HG02798 (cell line): ENCODE results near the gene CSHL1.

ENCODE experiments used
- ATAC-seq: cut with Tn5 transposase; IDR thresholded peaks from one replicate; pipeline ENCODE4 v1.9.1; 2021; ENCODE audit warnings: mild to moderate bottlenecking; ENCODE audit not compliant: unreplicated experiment, poor library complexity

The CSHL1 gene

DNA sequence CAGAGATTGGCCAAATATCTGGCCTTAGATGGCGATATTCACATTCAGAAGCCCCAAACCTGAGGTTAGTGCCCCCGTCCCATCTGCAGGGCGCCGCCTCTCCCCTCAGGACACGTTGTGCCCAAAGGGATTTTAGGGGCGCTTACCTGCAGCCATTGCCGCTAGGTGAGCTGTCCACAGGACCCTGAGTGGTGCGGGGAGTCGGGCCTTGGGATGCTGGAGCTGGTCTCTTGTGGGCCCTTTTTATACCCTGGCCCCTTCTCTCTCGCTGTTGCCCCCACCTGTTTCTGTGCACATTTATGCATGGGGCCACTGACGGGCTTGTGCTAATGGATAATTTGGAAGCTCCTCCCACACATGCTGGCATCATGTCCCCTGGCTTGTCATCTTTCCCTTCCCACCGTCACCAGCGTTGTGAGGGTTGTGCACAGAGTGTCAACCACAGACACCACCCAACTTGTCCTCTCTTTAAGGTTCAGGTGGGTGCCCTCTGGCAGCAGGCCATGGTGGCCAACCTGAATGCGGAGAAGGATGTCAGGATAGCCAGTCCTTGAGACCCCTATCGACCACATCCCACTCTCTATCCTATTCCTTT is at the start of gene CSHL1:
Gene CSHL1 (minus strand): TSS at position 218 of the 595 bp plus-strand sequence. CDS start 62 bp downstream, at position 156.
- ATAC-seq = no peak

DNA sequence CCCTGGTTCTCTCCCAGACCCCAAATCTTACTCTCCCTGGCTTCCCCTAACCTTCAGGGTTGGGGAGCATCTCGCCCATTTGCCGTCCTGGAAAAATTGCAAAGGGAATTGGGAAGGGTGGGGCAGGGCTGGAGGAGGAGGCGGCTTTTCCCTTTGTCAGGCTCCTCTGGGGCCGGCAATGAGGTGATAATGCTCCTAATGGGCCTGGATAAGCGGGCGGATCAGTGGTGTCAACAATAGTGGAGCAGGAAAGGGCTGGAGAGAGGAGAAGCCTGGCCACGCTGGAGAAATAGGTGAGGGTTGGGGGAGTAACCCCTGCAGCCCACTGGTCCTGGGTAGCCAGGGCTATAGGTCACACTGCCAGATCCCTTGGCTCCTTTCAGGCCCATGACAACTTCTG is 49.4 kb upstream of the CSHL1 start:
- ATAC-seq = no peak

DNA sequence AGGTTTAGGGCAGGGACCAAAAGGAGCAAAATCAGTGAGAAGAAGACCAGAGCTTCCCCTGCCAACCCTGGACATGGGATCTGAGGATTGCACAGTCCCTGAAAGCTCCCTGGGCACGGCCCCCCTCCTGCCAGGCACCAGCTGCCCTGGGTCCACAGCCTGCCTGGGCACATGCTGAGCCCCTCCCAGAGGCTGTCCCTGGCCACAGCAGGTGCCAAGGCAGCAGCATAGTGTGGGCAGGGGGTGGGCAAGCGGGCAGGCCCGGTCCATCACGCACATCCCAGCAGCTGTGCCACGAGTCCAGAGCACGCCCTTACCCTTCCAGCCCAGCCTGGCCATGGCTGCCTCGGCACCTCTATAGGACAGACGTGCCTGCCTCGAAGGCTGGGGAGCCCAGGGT is 48.9 kb upstream of the CSHL1 start:
- no peak for ATAC-seq

DNA sequence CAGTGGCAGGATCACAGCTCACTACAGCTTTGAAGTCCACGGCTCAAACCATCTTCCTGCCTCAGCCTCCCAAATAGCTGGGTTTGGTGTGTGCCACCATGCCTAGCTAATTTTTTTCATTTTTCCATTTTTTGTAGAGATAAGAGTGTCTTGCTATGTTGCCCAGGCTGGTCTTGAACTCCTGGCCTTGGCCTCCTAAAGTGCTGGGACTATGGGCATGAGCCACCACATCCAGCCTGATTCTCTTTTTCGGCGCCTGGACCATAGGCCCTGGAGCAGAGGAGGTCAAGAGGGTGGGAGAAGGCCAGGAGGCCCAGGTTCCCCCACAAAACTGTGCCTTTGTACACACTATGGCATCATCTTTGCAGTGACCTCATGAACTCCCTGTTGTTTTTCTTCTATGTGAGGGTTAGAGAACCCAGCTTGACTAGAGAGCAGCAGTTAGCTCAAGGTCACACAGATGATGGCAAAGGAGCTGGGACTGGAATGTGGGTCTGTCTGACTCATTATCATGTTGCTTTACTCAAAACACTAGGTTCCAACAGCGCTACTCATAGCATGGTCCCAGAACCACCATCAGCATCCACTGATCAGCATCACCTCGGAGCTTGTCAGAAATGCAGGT is 45.4 kb upstream of the CSHL1 start:
- no peak for ATAC-seq

DNA sequence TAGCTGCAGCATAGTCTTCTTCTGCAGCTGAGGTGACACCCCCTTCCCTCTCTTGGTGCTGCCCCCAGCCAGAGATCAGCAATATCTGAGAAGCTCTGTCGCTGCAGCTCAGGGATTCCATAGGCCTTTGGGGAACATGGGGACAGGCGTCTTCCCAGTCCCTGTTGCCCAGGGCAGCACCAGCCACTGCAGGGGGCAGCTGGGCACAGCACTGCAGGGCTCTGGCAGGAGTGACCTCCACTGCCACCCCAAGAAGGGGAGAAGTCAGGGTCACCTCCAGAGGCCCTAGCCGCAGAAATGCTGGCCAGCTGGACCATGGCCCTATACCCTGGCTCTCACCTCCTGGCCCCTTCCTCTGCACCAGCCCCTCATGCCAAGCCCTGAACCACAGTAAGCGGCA is 44.7 kb upstream of the CSHL1 start:
- no peak for ATAC-seq

DNA sequence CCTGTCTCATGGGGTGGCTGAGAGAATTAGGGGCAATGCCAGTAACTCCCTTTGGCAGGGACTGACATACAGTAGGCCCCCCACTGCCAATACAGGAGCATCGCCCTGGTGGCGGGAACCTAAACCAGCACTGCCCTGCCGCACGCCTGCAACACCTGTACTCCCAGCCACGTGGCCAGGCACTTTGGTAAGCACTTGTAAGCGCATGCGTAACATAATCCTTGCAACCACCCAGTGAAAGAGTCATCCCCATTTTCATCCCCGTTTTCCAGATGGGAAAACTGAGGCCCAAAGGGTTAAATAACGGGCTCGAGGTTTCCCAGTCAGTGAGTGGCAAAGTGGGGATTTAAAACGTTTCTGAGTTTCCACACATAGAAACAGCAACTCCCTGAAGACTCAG is 44.2 kb upstream of the CSHL1 start:
- no peak for ATAC-seq

DNA sequence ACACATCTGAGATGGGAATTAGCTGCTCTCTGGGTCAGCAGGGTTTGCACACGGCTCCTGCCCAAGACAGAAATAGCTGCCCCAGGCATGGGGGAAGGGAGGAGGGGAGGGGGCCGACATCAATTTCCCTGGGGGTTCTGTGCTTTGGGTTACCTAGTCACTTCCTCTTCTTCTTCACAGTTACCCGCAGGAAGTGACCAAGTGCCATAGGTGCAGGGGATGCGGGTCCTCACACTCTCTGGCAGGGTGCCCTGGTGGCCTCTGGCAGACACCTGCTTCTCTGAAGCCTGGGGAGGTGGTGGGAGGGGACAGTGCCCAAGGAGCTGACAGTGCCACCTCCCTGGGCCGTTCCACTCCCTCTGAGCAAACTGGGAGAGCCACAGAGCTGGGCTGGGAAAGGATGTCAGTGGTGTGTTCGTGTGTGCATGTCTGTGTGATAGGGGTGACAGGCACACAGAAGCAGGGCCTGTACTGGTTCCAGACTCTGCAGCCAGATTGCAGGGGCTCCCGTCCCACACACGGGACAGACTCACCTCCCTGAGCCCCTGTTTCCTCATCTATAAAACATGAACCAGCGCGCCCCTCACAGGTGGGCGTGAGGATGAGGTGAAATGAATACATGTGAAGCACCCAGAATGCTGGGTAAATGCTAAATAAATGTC is 43.5 kb upstream of the CSHL1 start:
- ATAC-seq = peak; percentile 43

DNA sequence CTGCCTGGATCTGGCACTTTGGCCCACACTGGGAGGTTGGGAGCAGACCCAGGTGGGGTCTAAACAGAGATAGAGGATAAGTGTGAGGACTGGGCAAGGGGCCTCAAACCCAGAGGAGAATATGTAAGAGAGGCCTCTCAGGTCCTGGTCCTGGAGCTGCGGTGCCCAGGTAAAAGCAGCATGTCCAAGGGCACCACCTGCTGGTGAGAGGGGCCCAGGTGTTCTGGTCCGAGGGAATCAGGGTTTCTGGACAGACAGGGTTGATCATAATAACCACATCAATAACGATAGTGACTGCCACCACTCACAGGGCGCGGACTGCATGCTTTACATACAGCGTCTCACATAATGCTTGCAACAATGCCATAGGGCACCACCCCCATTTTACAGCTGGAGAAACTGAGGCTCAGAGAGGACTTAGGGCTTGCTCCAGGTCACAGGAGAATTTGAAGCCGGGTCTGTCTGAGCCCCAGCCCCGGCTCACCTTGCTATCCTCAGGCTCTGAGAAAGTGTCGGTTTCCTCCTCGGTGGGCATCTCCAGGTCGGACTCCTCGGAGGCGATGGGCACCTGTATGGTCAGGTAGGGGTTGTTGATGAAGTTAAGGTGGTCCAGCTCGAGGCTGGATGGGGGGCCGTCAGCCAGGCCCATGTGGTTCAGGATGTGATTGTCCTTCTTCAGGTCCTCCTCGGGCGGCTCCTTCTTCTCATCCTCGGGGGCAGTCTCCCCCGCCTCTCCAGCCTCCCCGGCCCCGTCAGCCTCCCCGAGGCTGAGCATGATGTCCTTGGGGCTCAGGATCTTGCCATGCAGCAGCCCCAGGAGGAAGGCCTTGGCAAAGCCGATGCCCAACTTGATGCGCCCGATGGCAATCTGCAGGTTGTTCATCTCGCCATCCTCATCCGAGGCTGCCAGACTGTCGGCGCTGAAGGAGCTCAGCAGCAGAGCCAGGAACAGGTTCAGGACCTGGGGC is 40.2 kb upstream of the CSHL1 start:
- no peak for ATAC-seq

DNA sequence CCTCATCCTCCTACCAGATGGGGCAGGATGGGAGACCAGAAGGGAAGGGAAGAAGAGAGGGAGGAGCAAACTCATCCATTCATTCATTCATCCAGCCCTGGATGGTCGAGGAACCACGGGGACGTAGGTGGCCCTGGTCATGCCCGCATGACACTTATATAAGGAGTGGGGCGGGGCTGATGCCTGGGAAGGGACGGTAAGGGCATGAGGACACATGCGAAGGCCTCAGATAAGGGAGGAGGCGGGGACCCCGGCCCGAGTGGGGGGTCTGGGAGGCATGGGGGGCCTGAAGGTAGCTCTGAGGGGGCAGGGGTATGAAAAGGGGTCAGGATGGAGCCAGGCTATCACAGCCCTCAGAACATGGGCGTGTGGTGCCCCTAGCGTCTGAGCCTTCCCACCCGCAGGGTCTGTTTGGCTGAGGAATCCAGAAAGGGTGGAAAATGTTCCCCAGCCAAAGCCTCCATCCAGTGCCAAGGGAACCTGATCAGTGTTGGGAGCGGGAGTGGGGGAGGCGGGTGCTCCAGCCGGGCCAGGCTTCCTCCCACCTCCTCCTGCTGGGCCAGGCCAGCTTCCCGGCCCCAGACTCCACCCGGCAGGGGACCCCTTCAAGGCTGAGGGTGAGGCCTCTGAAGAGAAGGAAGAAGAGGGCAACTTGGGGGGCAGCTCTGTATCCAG is 38.7 kb upstream of the CSHL1 start:
- ATAC-seq = no peak

DNA sequence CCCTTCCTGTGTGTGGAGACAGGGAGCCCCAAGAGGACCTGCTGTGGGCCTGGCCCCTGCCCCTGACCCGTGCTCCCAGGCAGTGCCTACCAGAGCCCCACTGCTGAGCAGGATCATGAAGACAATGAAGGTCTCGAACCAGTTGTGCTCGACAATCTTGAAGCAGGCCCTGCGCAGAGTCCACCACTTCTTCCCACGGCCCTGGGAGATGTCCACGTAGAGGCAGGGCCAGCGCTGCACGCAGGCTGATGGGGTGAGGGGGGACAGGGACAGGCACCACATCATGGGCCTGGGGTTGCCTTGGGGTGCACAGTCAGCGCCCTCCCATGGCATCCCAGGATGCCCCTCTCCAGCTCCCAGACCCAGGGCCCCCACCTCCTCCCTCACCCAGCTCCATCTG is 37.5 kb upstream of the CSHL1 start:
- no peak for ATAC-seq

DNA sequence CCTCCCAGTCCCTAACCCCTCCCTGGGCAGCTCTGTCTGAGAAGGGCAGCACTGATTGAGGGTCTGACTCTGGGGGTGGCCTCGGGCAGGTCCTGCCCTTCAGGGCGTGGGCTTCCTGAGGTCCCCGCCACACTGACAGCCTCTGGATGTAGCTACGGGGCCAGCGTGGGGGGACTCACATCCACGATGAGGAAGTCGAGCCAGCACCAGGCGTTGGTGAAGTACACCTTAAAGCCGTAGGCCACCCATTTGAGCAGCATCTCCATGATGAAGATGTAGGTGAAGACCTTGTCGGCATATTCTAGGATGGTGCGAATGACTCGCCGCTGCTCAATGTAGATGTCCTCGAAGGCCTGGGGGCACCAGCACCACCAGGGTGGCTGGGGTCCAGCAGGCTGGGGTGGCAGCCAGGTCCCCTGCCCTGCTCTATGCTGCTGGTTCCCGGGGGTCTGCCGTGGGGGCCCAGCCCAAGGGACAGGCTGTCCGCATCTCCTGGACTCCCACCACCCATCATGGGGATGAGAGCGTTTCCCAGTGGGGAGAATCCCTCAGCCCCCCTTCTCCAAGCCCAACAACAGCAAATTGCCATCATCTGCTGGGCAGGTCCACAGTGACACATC is 36.8 kb upstream of the CSHL1 start:
- no peak for ATAC-seq

DNA sequence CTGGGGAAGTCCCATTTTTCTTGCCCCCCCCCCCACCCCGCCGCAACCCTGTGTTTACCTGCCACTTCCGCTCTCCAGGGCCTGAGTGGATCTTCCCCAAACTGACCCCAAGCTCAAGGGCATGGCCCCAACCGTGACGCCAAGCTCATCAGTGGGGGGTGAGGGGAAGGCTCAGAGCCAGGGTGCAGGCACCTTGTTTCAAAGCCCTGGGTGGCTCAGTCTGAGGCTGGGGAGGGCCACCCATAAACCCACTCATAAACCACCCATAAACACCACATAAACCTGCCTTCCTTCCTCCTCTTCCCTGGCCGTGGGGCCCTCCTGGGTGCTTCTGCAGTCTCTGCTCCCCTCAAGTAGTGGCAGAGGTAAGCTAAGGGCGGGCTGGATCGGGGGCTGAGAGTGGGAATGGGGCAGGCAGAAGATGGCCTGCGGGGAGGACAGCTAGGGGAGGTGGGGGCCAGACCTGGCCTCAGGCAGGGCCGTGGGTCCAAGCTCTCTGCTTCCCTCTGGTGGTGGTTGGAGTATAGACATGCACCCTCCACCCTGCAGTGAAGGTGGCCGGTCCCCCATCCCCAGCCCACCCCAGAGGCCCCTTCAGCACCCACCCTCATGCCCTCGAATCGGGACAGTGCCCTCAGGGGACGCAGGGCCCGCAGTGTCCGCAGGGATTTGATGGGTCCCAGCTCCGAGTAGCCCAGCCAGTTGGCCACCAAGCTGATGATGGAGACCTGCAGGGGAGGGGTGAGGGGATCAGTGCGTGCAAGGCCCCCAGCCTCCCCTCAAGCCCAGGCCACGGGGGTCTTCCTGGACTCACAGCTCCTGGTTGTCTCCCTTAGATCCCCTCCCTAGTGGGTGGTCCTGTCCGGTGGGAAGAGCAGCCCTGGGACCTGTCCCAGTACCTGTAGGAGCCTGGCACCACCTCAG is 35.6 kb upstream of the CSHL1 start:
- peak; percentile 63 for ATAC-seq

DNA sequence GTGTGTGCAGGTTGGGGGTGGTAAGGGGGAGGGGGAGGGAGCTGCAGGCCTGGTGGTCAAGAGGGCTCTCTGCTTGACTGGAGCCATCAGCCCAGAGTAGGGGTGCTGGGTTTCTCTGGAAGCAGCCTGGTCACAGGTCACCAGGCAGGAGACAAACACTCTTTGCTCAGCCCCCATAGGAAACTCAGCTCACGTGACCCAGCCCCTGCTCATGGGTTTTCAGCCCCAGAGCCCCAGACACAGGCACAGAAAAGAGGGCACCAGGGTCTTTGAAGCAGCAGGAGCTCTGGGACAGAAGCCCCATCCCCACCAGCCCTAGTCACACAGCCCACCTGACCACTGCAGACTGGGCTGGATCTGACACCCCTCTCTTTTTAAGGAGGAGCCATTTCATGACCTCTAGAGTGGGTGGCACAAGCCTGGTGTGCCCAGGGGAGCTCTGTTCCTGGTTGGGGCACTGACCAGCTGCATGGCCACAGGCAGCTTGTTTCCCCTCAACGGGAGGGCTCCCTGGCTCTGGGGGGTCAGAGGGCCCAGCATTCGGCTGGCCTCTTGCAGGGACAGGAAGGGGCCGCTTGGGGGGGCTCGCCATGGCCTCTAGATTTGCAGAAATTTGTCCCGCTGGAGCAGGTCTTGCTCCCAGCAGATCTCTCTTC is 34.9 kb upstream of the CSHL1 start:
- ATAC-seq = no peak

DNA sequence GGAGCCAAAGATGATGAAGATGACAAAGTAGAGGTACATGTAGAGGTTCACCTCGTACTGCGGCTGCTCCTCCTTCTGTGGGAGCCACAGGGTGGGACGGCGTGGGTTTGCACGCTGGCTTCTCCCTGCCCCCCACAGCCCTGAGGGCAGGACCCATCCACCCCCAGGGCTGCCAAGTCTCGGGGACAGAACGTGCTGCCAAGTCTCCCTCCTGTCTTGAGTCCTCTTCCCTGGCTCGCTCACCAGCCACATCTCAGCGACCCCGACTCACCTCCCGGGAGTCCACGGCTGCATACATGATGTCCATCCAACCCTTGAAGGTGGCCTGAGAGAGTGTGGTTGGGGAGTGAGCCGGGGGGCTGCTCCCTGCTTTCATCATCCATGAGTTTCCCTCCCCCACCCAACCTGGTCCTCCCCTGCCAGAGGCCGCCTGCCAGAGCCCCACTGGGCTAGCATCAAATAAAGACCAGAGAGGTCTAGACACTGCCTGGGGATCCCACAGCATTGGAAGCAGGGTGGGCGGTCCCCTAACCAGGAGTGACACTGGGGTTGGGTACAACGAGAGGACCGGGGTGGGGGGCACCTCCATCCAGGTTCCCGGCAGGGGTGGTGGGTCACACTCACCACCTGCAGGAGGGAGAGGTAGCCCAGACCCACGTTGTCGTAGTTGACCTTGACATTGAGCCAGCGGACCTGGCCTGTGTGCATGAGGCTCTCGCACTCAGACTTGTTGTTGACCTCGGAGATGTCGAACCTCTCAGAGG is 33.9 kb upstream of the CSHL1 start:
- ATAC-seq = no peak

DNA sequence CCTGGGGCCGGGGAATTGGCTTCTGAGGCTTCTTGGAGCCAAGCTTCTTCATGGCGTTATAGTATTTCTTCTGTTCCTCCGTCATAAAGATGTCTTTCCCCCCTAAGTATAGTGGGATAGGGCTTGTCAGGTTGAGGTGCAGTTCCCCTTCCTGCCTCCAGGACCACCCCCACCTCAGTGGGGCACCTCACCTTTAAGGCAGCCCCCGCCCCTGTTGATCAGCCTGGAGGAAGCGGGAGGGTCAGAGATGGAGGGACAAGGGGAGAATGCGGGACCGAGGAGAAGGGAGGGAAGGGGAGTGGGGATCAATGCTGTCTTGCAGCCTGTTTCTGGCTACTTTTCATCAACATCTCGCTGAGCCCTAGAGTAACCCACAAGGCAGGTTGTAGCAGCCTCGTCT is 32.7 kb upstream of the CSHL1 start:
- ATAC-seq = no peak

DNA sequence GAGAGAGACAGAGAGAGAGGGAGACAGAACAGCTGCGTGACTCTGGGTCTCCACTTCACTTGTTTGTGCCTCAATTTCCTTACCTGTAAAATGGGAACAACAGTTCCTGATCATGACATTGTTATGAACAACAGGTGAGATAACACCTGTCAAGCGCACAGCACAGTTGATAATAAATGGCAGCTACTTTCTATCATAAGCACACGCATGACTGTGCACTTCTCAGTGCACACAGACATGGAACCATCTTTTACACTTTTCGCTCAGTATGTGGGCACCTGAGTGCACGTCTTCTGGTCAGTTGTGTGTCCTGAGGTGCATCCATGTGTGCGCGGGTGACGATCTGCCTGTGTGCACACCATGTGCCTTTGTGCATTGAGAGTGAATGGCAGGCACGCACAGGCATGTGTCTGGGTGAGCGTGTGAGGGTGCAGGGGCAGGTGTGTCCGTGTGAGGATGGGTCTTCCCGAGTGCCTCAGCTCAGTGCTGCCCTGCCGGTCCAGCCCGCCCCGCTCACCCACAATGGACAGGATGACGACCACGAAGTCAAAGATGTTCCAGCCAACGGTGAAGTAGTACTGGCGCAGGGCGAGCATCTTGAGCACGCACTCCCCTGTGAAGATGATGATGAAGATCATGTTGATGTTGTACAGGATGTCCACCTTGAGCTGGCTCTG is 31.4 kb upstream of the CSHL1 start:
- no peak for ATAC-seq

DNA sequence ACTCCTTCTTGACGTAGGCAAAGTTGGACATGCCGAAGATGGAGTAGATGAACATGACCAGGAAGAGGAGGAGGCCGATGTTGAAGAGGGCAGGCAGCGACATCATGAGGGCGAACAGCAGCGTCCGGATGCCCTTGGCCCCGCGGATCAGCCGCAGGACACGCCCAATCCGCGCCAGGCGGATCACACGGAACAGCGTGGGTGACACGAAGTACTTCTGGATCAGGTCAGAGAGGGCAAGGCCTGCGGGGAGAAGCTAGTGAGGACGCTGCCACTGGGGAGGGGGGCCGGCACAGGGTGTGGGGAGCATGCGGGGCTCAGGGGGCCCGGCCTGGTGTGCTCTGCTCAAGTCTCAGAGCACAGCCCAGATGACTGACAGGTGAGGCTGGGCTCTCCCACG is 30.7 kb upstream of the CSHL1 start:
- no peak for ATAC-seq
